HCT116 (cell line): Measurements from ENCODE around the gene XRN2. TPM values are rescaled to one million over a fixed set of nuclear protein-coding genes. Genes with fewer than 3 reads are reported as not detected.

Source experiments
- ATAC-seq: fragments of 200-7000 bp; cut with Tn5 transposase; 2 replicates; pipeline ENCODE4 v1.9.1; 2020; ENCODE audit warnings: mild to moderate bottlenecking, moderate library complexity
- BruUV-seq: library from RNA; stranded (reverse); fragments of 400-500 nt; replicated peaks from 2 replicates; lab custom pipeline; 2021; lab: Mats Ljungman, UMichigan
- CTCF ChIA-PET: fragments of 300-600 bp; sonication (Branson Sonifier 250); formaldehyde crosslinking; loops from one replicate; lab custom pipeline; 2021; ENCODE audit warnings: antibody characterized with exemption; lab: Charles Lee
- POLR2A ChIA-PET: fragments of 300-600, 350-600 bp; sonication (Branson Sonifier 250); formaldehyde crosslinking; loops from one replicate; lab custom pipeline; 2021; ENCODE audit warnings: antibody characterized with exemption; lab: Charles Lee
- RAD21 ChIA-PET, 2 experiments: fragments of 300-600 bp; sonication (Branson Sonifier 250); formaldehyde crosslinking; loops; one replicate each; lab custom pipeline; 2023; ENCODE audit warnings: low total read pairs in 2 of 2; ENCODE audit not compliant: uncharacterized antibody in 2 of 2, unreplicated experiment in 2 of 2, low non-redundant PET in 1 of 2; lab: Charles Lee
- DNase-seq: peaks from one replicate; pipeline ENCODE4 v3.0.0-alpha.2; 2010; ENCODE audit warnings: low read depth, low spot score
- H2AFZ ChIP-seq: fragments of 200-600 bp; shearing (Covaris generic), sonication (generic); 2 replicates; pipeline ENCODE4 v1.6.1; 2017; ENCODE audit warnings: low read depth, mixed run types, mixed read lengths, antibody characterized with exemption, low read length; ENCODE audit not compliant: poor library complexity, severe bottlenecking
- H3K27ac ChIP-seq: 2 replicates; pipeline ENCODE4 v1.5.1; 2012; ENCODE audit warnings: low read depth, low read length
- H3K27me3 ChIP-seq: fragments of 200-600 bp; sonication (generic); 2 replicates; pipeline ENCODE4 v1.6.1; 2016; ENCODE audit warnings: mixed run types, low read length, mixed read lengths; ENCODE audit not compliant: insufficient read depth
- H3K36me3 ChIP-seq, 2 experiments: fragments of 200-500 bp in 1 of 2; fragments of 200-600 bp in 1 of 2; sonication (Bioruptor generic) in 1 of 2; sonication (generic) in 1 of 2; 2 replicates each; pipeline versions ENCODE4 v1.5.1 to v1.6.1; 2014 to 2016; ENCODE audit warnings: low read length in 2 of 2, inconsistent platforms in 1 of 2, mixed read lengths in 1 of 2, mixed run types in 1 of 2; ENCODE audit not compliant: insufficient read depth in 2 of 2, control insufficient read depth in 1 of 2
- H3K4me1 ChIP-seq, 2 experiments: fragments of 200-600 bp in 1 of 2; sonication (generic) in 1 of 2; 2 replicates each; pipeline versions ENCODE4 v1.5.1 to v1.6.1; 2012 to 2017; ENCODE audit warnings: low read length in 2 of 2, inconsistent platforms in 1 of 2, mild to moderate bottlenecking in 1 of 2, mixed read lengths in 1 of 2, mixed run types in 1 of 2, moderate library complexity in 1 of 2; ENCODE audit not compliant: insufficient read depth in 2 of 2, control insufficient read depth in 1 of 2
- H3K4me2 ChIP-seq: fragments of 200-600 bp; sonication (generic); 2 replicates; pipeline ENCODE4 v1.6.1; 2017; ENCODE audit warnings: mixed run types, low read length, mixed read lengths
- H3K4me3 ChIP-seq, 2 experiments: fragments of 200-600 bp in 1 of 2; sonication (generic) in 1 of 2; replicated peaks in 1 of 2; 2 replicates each; pipeline ENCODE4 v1.5.1; 2011 to 2016; ENCODE audit warnings: low read length in 2 of 2, control low read depth in 1 of 2, low read depth in 1 of 2, mild to moderate bottlenecking in 1 of 2, mixed read lengths in 1 of 2, mixed run types in 1 of 2
- H3K79me2 ChIP-seq: fragments of 200-600 bp; sonication (generic); 2 replicates; pipeline ENCODE4 v1.6.1; 2017; ENCODE audit warnings: mild to moderate bottlenecking, mixed run types, low read length, moderate library complexity, mixed read lengths; ENCODE audit not compliant: insufficient read depth
- H3K9ac ChIP-seq: fragments of 200-600 bp; sonication (generic); 2 replicates; pipeline ENCODE4 v1.6.1; 2016; ENCODE audit warnings: low read length, mixed read lengths
- H3K9me2 ChIP-seq: fragments of 200-600 bp; sonication (generic), shearing (Covaris generic); 2 replicates; pipeline ENCODE4 v1.6.1; 2017; ENCODE audit warnings: mixed run types, mild to moderate bottlenecking, moderate library complexity; ENCODE audit not compliant: insufficient read depth
- H3K9me3 ChIP-seq, 2 experiments: fragments of 200-500 bp in 1 of 2; fragments of 200-600 bp in 1 of 2; sonication (Bioruptor generic) in 1 of 2; sonication (generic) in 1 of 2; 2 replicates each; pipeline ENCODE4 v1.6.1; 2014 to 2017; ENCODE audit warnings: low read length in 2 of 2, mixed read lengths in 2 of 2, inconsistent platforms in 1 of 2, low read depth in 1 of 2, mild to moderate bottlenecking in 1 of 2, mixed run types in 1 of 2, moderate library complexity in 1 of 2; ENCODE audit not compliant: control insufficient read depth in 1 of 2, insufficient read depth in 1 of 2
- H4K20me1 ChIP-seq: fragments of 200-600 bp; sonication (generic), shearing (Covaris generic); 2 replicates; pipeline ENCODE4 v1.6.1; 2017; ENCODE audit warnings: mixed run types, mild to moderate bottlenecking, moderate library complexity; ENCODE audit not compliant: insufficient read depth
- CTCF ChIP-seq, 3 experiments: fragments of 200-600 bp in 1 of 3; sonication (generic) in 1 of 3; IDR thresholded peaks in 2 of 3; conservative IDR thresholded peaks in 1 of 3; 2 replicates each; pipeline ENCODE4 v1.5.1; 2012 to 2017; ENCODE audit warnings: low read depth in 2 of 3, low read length in 2 of 3, antibody characterized with exemption in 1 of 3, borderline replicate concordance in 1 of 3, control low read depth in 1 of 3, mild to moderate bottlenecking in 1 of 3, mixed read lengths in 1 of 3, mixed run types in 1 of 3, moderate library complexity in 1 of 3; ENCODE audit not compliant: insufficient read depth in 1 of 3
- FOSL1 ChIP-seq: IDR thresholded peaks from 2 replicates; pipeline ENCODE4 v1.6.1; 2012; ENCODE audit warnings: low read depth
- POLR2A ChIP-seq: IDR thresholded peaks from 2 replicates; pipeline ENCODE4 v1.7.0; 2011; ENCODE audit warnings: borderline replicate concordance; ENCODE audit not compliant: insufficient read depth, insufficient read length; ENCODE audit errors: extremely low read depth
- POLR2AphosphoS5 ChIP-seq: IDR thresholded peaks from 2 replicates; pipeline ENCODE4 v1.6.1; 2011; ENCODE audit warnings: mild to moderate bottlenecking, low read depth, low read length, moderate library complexity
- RAD21 ChIP-seq: IDR thresholded peaks from 2 replicates; pipeline ENCODE4 v1.6.1; 2012; ENCODE audit warnings: low read depth, mild to moderate bottlenecking
- REST ChIP-seq: IDR thresholded peaks from 2 replicates; pipeline ENCODE4 v1.6.1; 2012; ENCODE audit warnings: low read depth
- SP1 ChIP-seq: IDR thresholded peaks from 2 replicates; pipeline ENCODE4 v1.6.1; 2012; ENCODE audit warnings: low read depth
- ZBTB33 ChIP-seq: IDR thresholded peaks from 2 replicates; pipeline ENCODE4 v1.6.1; 2011; ENCODE audit warnings: mild to moderate bottlenecking, low read length, moderate library complexity; ENCODE audit not compliant: insufficient replicate concordance; ENCODE audit errors: extremely low read depth
- ZNF274 ChIP-seq: fragments of 200-500 bp; sonication (Bioruptor generic); IDR thresholded peaks from 2 replicates; pipeline ENCODE4 v1.6.1; 2014; ENCODE audit warnings: mild to moderate bottlenecking, low read depth, low read length, inconsistent platforms
- intact Hi-C: fragments of 100-400 bp; cut with micrococcal nuclease; formaldehyde crosslinking; loops from 2 replicates; pipeline ENCODE4 v1.10.0; 2022
- total RNA-seq: library from RNA; stranded (reverse); gene quantifications from one replicate; pipeline ENCODE4 v1.2.1, GENCODE V29; 2021; ENCODE audit not compliant: unreplicated experiment

The XRN2 gene
- total RNA-seq, 1 experiment from 2014 or later, result 101 TPM

- H3K27me3 ChIP-seq, result no peaks in the 10 kb centered on the region
- POLR2A ChIA-PET, result interaction anchor here (1.3 kb wide), 1 partner anchor 21 kb away, joined by 5 read pairs; the partner anchor contains the start of gene XRN2
- intact Hi-C loops, result no loop called here
- DNase-seq, result no peak
- H3K9ac ChIP-seq, result no peak overlapping the region
- H2AFZ ChIP-seq, result no peak overlapping the region
- 0 out of 4 replicates have a peak, but pooled peaks cover 0 to 3% of the 10 kb centered on the region in 2 experiments for H3K9me3 ChIP-seq
- H3K4me3 ChIP-seq, result no peak overlapping the region
- no TSS peak for BruUV-seq
- TF ChIP-seq RAD21, result no peak
- TF ChIP-seq ZNF274, result no peak
- no peak for TF ChIP-seq SP1
- TF ChIP-seq POLR2A, result no peak
- TF ChIP-seq POLR2AphosphoS5, result no peak
- TF ChIP-seq ZBTB33, result no peak
- TF ChIP-seq CTCF (IDR thresholded peaks at IDR 0.05 in 2 of 3, conservative IDR thresholded peaks at IDR 0.05 in 1 of 3; ENCODE audit: borderline replicate concordance in 1 of 3, insufficient read depth in 1 of 3, low read depth in 2 of 3, low read length in 2 of 3), result no peak
- TF ChIP-seq REST, result no peak
- TF ChIP-seq FOSL1, result no peak
- ATAC-seq, result no peak
- H3K79me2 ChIP-seq, result peaks cover 99% of the 10 kb centered on the region
- CTCF ChIA-PET, result no interaction called here
- no peak overlapping the region for H3K27ac ChIP-seq
- no peaks in the 10 kb centered on the region for H3K9me2 ChIP-seq
- H3K36me3 ChIP-seq, result no peaks in the 10 kb centered on the region; a peak in 1 of 4 replicates
- no peak overlapping the region; the same call in 1 of the 2 replicates for H3K4me2 ChIP-seq
- RAD21 ChIA-PET, result no interaction called here
- H4K20me1 ChIP-seq, result peaks cover 37% of the 10 kb centered on the region; the same call in 1 of the 2 replicates
- H3K4me1 ChIP-seq, result peaks cover 8 to 29% of the 10 kb centered on the region in 2 experiments; a peak in 3 of 4 replicates
These were observed 21.0 kb downstream of the XRN2 start for GRCh38 chr20:21324126-21324525.
